Activated CD8-positive, alpha-beta memory T cell treated with anti-CD3 and anti-CD28 coated beads for 36 hours (primary cell): ENCODE results near the gene GNAT1. TPM values are rescaled to one million over a fixed set of nuclear protein-coding genes. Genes with fewer than 3 reads are reported as not detected.

Experiments
- CTCF ChIA-PET: fragments of 350-600 bp; sonication (Branson Sonifier 250); formaldehyde crosslinking; loops from one replicate; lab custom pipeline; 2021; ENCODE audit warnings: antibody characterized with exemption; lab: Charles Lee
- POLR2A ChIA-PET: fragments of 350-600 bp; sonication (Branson Sonifier 250); formaldehyde crosslinking; loops from one replicate; lab custom pipeline; 2021; ENCODE audit warnings: antibody characterized with exemption; lab: Charles Lee
- total RNA-seq, 2 experiments: library from RNA; stranded (reverse); gene quantifications; one replicate each; pipeline ENCODE4 v1.2.3, GENCODE V29; 2021

The GNAT1 gene
- total RNA-seq, 2 experiments from 2014 or later, result not detected

DNA sequence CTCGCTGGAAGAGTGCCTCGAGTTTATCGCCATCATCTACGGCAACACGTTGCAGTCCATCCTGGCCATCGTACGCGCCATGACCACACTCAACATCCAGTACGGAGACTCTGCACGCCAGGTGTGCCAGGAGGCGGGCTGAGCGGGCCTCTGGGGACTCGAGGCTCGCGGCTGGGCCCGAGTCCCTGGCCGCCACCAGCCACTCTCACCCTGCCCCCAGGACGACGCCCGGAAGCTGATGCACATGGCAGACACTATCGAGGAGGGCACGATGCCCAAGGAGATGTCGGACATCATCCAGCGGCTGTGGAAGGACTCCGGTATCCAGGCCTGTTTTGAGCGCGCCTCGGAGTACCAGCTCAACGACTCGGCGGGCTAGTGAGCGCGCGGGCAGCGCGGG, 1.9 kb downstream of the GNAT1 start:
- ChIA-PET POLR2A (interaction anchor here (2.1 kb wide), 1 partner anchor 33 kb away, joined by 12 read pairs; no protein-coding TSS in a partner anchor), CTCF (interaction anchor here (0.6 to 6.9 kb wide), 21 partner anchors 11 to 315 kb away, joined by 3 to 190 read pairs (median 8); partner anchors contain the start of genes GNAI2, HYAL3, LSMEM2 and NAA80)

DNA sequence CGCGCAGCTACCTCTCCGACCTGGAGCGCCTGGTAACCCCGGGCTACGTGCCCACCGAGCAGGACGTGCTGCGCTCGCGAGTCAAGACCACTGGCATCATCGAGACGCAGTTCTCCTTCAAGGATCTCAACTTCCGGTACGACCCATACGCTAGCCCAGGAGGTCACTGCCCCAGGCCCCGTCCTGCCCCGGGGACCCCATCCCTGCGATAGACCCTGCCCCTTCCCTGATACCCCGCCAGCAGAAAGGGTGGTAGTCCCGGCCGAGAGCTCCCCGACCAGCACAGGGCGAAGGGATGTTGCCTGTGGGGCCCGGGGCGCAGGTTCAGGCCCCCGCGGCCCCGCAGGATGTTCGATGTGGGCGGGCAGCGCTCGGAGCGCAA, 2.3 kb downstream of the GNAT1 start:
- POLR2A ChIA-PET, result interaction anchor here (2.1 kb wide), 1 partner anchor 32 kb away, joined by 12 read pairs; no protein-coding TSS in a partner anchor
- CTCF ChIA-PET, result interaction anchor here (0.6 to 6.9 kb wide), 25 partner anchors 11 to 316 kb away, joined by 3 to 190 read pairs (median 8); partner anchors contain the start of genes GNAI2, HYAL3, LSMEM2 and NAA80

- POLR2A ChIA-PET, result interaction anchor here (0.5 to 2.1 kb wide), 3 partner anchors 32 to 66 kb away, joined by 3 to 12 read pairs (median 4); no protein-coding TSS in a partner anchor
- CTCF ChIA-PET, result interaction anchor here (0.7 to 6.9 kb wide), 35 partner anchors 8 to 105 kb away, joined by 3 to 190 read pairs (median 6); partner anchors contain the start of genes GNAI2, HYAL3, LSMEM2 and NAA80
Measured at GRCh38 chr3:50194128-50194902, 2.9 kb downstream of the GNAT1 start.

DNA sequence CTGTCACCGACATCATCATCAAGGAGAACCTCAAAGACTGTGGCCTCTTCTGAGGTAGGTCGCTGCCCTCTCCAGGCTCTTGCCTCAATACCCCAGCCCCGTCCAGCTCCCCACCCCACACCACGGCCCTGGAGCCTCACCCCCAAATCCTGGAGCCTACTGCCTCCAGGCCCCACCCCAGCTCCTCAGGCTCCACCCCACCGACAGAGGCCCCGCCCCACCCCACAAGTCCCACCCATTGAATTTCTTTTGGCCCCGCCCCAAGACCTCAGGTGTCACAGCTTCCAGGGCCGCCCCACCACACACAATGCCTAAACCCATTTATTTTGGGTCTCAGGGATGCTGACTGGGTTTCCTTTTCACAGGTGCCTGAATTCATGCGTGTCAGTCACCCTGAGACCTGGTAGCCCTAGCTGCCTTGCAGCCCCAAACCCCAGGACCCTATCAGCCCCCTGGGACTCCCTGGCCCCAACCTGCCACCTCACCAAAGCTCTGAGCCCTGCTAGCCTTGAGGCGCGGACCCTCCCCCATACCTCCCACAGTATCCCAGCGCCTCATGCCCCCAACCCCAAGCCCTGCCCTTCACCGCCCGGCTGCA, 3.6 kb downstream of the GNAT1 start:
- POLR2A ChIA-PET, result interaction anchor here (0.9 to 2.1 kb wide), 2 partner anchors 31 to 52 kb away, joined by 3 to 12 read pairs; no protein-coding TSS in a partner anchor
- CTCF ChIA-PET, result interaction anchor here (0.5 to 6.9 kb wide), 33 partner anchors 9 to 1298 kb away, joined by 3 to 190 read pairs (median 6); partner anchors contain the start of genes GNAI2, HYAL3, LSMEM2 and NAA80

DNA sequence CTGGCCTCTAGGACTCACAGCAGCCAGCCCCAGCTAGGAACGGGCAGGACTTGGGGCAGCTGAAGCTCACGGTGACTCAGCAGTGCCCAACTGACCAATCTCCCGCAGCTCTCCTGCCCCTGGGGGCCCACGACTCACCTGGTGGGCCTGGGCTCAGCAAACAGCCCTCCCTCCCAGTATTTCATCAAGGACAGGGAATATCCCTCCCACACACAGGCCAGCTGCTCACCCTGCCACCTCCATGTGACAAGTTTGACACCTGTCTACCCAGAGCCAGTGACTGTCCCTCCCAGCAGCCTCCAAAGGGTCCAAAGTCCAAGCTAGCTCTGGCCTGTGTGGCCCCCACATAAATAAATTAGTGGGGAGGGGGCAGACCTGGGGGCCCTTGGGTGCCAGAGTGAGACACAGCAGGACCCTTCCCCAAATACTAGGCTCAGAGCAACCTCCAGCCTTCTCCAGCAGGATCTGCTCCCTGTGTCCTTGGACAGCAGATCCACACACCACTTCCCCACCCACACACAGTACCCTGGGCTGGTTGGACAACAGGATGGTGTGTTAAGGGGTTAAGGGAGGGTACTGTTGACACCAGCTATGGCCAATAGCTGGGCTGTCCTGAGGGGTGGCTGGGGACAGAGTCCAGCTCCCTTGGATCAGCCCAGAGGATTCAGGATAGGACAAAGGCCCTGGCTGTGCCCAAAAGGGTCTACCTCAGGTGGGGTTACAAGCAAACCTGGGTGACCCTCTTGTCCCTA, 4.3 kb downstream of the GNAT1 start:
- CTCF ChIA-PET, result interaction anchor here (0.5 to 6.9 kb wide), 18 partner anchors 9 to 1299 kb away, joined by 3 to 190 read pairs (median 8); partner anchors contain the start of genes HYAL3, LSMEM2, NAA80 and SLC38A3
- POLR2A ChIA-PET, result no interaction called here

- ChIA-PET CTCF (interaction anchor here (0.8 to 6.9 kb wide), 5 partner anchors 31 to 76 kb away, joined by 3 to 190 read pairs (median 13); no protein-coding TSS in a partner anchor), POLR2A (no interaction called here)
Measured at GRCh38 chr3:50196253-50196801, 4.9 kb downstream of the GNAT1 start.

- POLR2A ChIA-PET, result no interaction called here
- CTCF ChIA-PET, result interaction anchor here (0.6 to 5.8 kb wide), 5 partner anchors 8 to 145 kb away, joined by 3 to 32 read pairs (median 3); no protein-coding TSS in a partner anchor
Measured at GRCh38 chr3:50201573-50202315, 10.3 kb downstream of the GNAT1 start.

- ChIA-PET CTCF (interaction anchor here (0.6 to 5.8 kb wide), 6 partner anchors 8 to 144 kb away, joined by 3 to 32 read pairs (median 4); no protein-coding TSS in a partner anchor), POLR2A (no interaction called here)
Measured at GRCh38 chr3:50202353-50203112, 11.1 kb downstream of the GNAT1 start.

DNA sequence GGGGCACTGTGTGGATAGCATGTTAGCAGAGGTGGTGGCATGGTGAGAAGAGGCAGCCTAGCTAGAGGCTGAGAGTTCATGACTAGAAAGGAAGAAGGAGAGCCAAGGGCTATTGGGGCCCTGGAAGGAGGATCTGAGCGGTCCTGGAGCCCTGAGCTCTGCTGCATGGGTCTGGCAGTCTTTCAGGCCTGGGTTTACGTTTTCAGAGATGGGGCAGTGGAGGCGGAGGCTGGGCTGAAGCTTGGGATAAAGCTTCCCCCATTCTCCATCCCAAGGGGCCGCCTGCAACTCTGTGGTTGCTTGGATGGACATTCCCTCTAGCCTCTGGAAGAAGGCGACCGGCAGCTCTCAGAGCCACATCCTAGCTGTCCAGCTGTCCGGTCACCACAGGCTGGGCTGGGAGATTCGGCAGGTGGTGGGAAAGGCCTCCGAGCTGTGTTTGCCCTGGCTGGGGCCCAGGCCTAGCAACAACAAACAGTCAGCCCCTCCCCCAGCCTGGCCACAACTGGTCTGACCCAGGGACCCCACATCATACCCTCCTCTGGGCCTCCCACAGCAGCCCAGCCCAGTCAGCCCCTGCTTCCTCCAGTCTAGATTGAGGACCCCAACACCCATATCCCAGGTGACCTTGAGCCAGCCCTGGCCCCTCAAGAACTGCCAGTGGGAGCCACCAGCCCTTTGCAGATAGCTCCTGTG, 11.9 kb downstream of the GNAT1 start:
- ChIA-PET CTCF (interaction anchor here (1.2 to 5.8 kb wide), 4 partner anchors 9 to 53 kb away, joined by 3 to 32 read pairs (median 5); no protein-coding TSS in a partner anchor), POLR2A (no interaction called here)

GRCh38 chr3:50203809-50204803, 12.7 kb downstream of the GNAT1 start:
- ChIA-PET CTCF (interaction anchor here (1.2 to 5.8 kb wide), 5 partner anchors 10 to 52 kb away, joined by 3 to 32 read pairs (median 5); no protein-coding TSS in a partner anchor), POLR2A (no interaction called here)

GRCh38 chr3:50204804-50205412, 13.5 kb downstream of the GNAT1 start, which contains the start of gene SLC38A3:
Gene SLC38A3 (plus strand): TSS chr3:50205271. CDS start chr3:50214200, 8,929 bp downstream.
- POLR2A ChIA-PET, result no interaction called here
- CTCF ChIA-PET, result interaction anchor here (1.2 to 5.8 kb wide), 3 partner anchors 11 to 30 kb away, joined by 3 to 32 read pairs (median 9); no protein-coding TSS in a partner anchor

GRCh38 chr3:50205413-50206276, 14.2 kb downstream of the GNAT1 start:
- CTCF ChIA-PET, result interaction anchor here (2.5 to 5.8 kb wide), 2 partner anchors 12 to 20 kb away, joined by 9 to 32 read pairs; no protein-coding TSS in a partner anchor

DNA sequence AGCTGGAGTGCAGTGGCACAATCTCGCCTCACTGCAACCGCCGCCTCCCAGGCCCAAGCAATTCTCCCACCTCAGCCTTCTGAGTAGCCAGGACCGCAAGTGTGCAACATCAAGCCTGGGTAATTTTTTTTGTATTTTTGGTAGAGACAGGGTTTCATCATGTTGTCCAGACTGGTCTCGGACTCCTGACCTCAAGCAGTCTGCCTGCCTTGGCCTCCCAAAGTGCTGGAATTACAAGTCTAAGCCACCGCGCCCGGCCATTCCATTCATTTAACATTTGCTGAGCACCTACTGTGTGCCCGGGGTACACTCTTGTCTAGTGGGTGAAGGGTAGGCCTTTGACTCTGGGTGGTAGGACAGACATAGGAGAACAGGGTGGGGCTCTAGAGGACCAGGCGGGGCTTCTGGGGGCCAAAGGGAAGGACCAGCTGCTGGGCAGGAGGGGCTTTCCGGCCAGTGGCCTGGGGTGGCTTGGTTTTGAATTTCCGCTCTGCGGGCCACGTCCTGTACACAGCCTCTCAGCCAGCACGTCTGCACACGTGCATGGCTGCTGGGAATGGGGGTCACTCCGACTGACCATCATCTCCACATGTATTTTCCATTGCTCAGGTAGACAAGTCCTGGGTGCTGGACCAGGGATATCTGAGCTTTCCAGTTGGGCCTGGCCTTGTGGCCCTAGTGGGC, 16.1 kb downstream of the GNAT1 start:
- ChIA-PET POLR2A (no interaction called here), CTCF (interaction anchor here (1.5 to 6.0 kb wide), 3 partner anchors 14 to 85 kb away, joined by 3 to 33 read pairs (median 32); partner anchors contain the start of genes GNAT1 and IFRD2)

More at GRCh38 chr3:50205413-50206276, 14.2 kb downstream of the GNAT1 start:
- POLR2A ChIA-PET, result no interaction called here
